ENCODE results near the gene FOXN3. TPM values are rescaled to one million over a fixed set of nuclear protein-coding genes. Genes with fewer than 3 reads are reported as not detected.

Gene FOXN3
- total RNA-seq, 2 experiments from 2014 or later, result 124 to 127 TPM

DNA sequence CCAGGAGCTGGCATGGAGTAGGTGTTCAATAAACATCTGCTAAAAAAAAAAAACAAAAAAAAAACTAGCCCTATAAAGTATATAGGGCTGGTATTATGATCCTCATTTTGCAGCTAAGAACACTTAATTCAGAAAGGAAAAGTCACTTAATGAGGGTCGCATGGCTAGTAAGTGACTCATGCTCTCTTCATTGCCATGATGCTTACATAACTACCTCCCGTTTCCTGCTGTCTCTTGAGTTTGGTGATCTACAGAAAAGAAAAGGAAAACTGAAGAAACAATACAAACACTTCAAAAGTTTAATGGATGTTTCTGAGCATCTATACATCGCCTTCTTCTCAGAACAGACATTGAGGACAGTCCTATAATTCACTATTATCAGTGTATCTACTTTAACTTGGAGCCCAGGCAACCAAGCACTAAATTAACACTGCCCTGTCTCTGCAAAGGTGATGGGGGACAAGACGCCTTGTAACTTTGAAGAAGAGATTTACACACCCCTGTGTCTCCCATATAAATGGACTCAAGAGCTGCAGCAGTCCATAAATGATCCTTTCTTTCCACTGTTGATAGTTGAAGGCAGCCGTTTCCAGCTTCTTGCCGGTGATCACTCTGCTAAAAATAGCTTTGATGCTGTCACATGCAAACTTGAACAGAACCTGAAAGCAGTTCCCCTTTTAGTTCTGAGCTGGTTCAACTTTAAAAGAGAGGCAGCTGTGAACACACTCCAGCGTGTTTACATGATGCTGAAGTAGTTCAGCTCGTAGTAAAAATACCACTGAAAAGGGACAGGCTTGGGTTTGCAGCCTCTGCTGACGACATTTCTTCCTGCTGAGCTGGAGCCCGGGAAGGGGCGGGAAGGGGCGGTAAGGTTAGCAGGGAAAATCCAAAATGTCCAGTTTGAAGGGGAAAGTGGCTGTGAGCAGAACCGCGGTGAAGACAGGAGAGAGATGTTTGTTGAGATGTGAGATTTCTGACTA is 113.3 kb downstream of the FOXN3 start:
- Histone ChIP-seq H3K4me1 (ENCODE audit: insufficient read depth, low read length) (peaks cover 21% of the 10 kb centered on the region), H3K27me3 (ENCODE audit: control insufficient read depth in 1 of 2, insufficient read depth in 2 of 2, low read length in 2 of 2) (no peaks in the 10 kb centered on the region), H3K9me3 (ENCODE audit: control insufficient read depth in 1 of 2, insufficient read depth in 1 of 2, low read length in 2 of 2) (no peaks in the 10 kb centered on the region), H3K4me3 (ENCODE audit: low read length) (no peak overlapping the region), H3K36me3 (ENCODE audit: insufficient read depth, low read length) (peaks cover 6% of the 10 kb centered on the region), H3K27ac (ENCODE audit: low read depth in 1 of 2, low read length in 2 of 2) (peak overlapping the region in 1 of 2 donors; percentile 52)
- intact Hi-C loops (cut with DNase I, micrococcal nuclease), result loop anchor here in 1 of 2 experiments (2.0 kb wide), 2 partner anchors 61 to 113 kb away; partner anchors contain the start of gene FOXN3
- Mint-ChIP-seq H3K27me3 (no peaks in the 10 kb centered on the region), H3K27ac (peak overlapping the region; percentile 97), H3K36me3 (ENCODE audit: low read depth) (peaks cover 32% of the 10 kb centered on the region), H3K9me3 (no peaks in the 10 kb centered on the region), H3K4me3 (peak overlapping the region; percentile 74), H3K4me1 (ENCODE audit: low read depth) (peaks cover 73% of the 10 kb centered on the region)
- ATAC-seq (ENCODE audit: poor library complexity) (peak; percentile 75), DNase-seq (peak in 4 of 14 experiments; percentile 10 to 59 (median 52))
- ChIA-PET CTCF (no interaction called here), POLR2A (interaction anchor here (0.6 to 1.5 kb wide), 5 partner anchors 11 to 417 kb away, joined by 3 to 6 read pairs (median 3); no protein-coding TSS in a partner anchor)
- no peak for TF ChIP-seq CTCF (IDR thresholded peaks at IDR 0.05)

- Mint-ChIP-seq H3K4me1 (ENCODE audit: low read depth) (peaks cover 65% of the 10 kb centered on the region), H3K9me3 (no peaks in the 10 kb centered on the region), H3K27me3 (no peaks in the 10 kb centered on the region), H3K27ac (peak overlapping the region; percentile 97), H3K36me3 (ENCODE audit: low read depth) (peaks cover 34% of the 10 kb centered on the region), H3K4me3 (no peak overlapping the region)
- ChIA-PET CTCF (no interaction called here), POLR2A (interaction anchor here (0.6 kb wide), 1 partner anchor 64 kb away, joined by 3 read pairs; no protein-coding TSS in a partner anchor)
- Histone ChIP-seq H3K27me3 (ENCODE audit: control insufficient read depth in 1 of 2, insufficient read depth in 2 of 2, low read length in 2 of 2) (no peaks in the 10 kb centered on the region), H3K27ac (ENCODE audit: low read depth in 1 of 2, low read length in 2 of 2) (no peak overlapping the region), H3K9me3 (ENCODE audit: control insufficient read depth in 1 of 2, insufficient read depth in 1 of 2, low read length in 2 of 2) (no peaks in the 10 kb centered on the region), H3K4me1 (ENCODE audit: insufficient read depth, low read length) (peaks cover 21% of the 10 kb centered on the region), H3K36me3 (ENCODE audit: insufficient read depth, low read length) (peaks cover 6% of the 10 kb centered on the region), H3K4me3 (ENCODE audit: low read length) (no peak overlapping the region)
- DNase-seq (no peak), ATAC-seq (ENCODE audit: poor library complexity) (no peak)
- intact Hi-C loops (cut with DNase I, micrococcal nuclease), result no loop called here
- no peak for TF ChIP-seq CTCF (IDR thresholded peaks at IDR 0.05)
Measured at GRCh38 chr14:89302396-89302950, 114.6 kb downstream of the FOXN3 start.

GRCh38 chr14:89299587-89299986 is 117.4 kb downstream of the FOXN3 start:
- H3K9me3 ChIP-seq (ENCODE audit: control insufficient read depth in 1 of 2, insufficient read depth in 1 of 2, low read length in 2 of 2), result no peaks in the 10 kb centered on the region
- no peaks in the 10 kb centered on the region for H3K27me3 ChIP-seq (ENCODE audit: control insufficient read depth in 1 of 2, insufficient read depth in 2 of 2, low read length in 2 of 2)
- TF ChIP-seq CTCF (IDR thresholded peaks at IDR 0.05), result no peak
- Mint-ChIP-seq H3K27me3 (no peaks in the 10 kb centered on the region), H3K4me1 (ENCODE audit: low read depth) (peaks cover 45% of the 10 kb centered on the region), H3K9me3 (no peaks in the 10 kb centered on the region), H3K36me3 (ENCODE audit: low read depth) (peaks cover 40% of the 10 kb centered on the region), H3K27ac (no peak overlapping the region), H3K4me3 (no peak overlapping the region)
- H3K36me3 ChIP-seq (ENCODE audit: insufficient read depth, low read length), result peaks cover 6% of the 10 kb centered on the region
- no peak overlapping the region for H3K27ac ChIP-seq (ENCODE audit: low read depth in 1 of 2, low read length in 2 of 2)
- DNase-seq (no peak), ATAC-seq (ENCODE audit: poor library complexity) (no peak)
- intact Hi-C loops (cut with DNase I, micrococcal nuclease), result no loop called here
- POLR2A ChIA-PET, result no interaction called here
- CTCF ChIA-PET, result no interaction called here
- peaks cover 9% of the 10 kb centered on the region for H3K4me1 ChIP-seq (ENCODE audit: insufficient read depth, low read length)
- no peak overlapping the region for H3K4me3 ChIP-seq (ENCODE audit: low read length)
